ENCODE measurements around the gene PRRT1.
"Not testable (repeated sequence)": the region's sequence is repeated elsewhere in the genome, so short reads cannot be mapped to it uniquely, and the experiment has no call there.

Gene PRRT1

DNA sequence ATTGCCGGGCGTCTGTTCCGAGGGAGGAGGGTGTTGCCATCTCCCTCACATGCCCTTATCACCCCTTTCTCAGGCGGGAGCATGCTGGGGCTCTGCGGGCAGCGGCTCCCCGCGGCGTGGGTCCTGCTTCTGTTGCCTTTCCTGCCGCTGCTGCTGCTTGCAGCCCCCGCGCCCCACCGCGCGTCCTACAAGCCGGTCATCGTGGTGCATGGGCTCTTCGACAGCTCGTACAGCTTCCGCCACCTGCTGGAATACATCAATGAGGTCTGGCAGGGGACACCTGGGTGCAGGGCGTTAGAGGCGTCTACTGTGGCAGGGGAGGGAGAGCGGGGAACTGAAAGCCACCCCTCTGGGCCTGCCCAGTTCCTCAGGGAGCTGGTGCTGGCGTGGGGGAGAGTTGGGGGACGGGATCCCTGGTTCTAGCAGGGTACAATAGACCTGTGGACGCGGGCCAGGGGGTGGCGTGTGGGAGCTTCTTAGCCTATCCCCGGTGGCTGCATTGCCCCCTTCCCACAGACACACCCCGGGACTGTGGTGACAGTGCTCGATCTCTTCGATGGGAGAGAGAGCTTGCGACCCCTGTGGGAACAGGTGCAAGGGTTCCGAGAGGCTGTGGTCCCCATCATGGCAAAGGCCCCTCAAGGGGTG, 2.9 kb upstream of the PRRT1 start:
- DNase-seq = peak in 7 of 10 donors; percentile 40 to 93 (median 65)

DNA sequence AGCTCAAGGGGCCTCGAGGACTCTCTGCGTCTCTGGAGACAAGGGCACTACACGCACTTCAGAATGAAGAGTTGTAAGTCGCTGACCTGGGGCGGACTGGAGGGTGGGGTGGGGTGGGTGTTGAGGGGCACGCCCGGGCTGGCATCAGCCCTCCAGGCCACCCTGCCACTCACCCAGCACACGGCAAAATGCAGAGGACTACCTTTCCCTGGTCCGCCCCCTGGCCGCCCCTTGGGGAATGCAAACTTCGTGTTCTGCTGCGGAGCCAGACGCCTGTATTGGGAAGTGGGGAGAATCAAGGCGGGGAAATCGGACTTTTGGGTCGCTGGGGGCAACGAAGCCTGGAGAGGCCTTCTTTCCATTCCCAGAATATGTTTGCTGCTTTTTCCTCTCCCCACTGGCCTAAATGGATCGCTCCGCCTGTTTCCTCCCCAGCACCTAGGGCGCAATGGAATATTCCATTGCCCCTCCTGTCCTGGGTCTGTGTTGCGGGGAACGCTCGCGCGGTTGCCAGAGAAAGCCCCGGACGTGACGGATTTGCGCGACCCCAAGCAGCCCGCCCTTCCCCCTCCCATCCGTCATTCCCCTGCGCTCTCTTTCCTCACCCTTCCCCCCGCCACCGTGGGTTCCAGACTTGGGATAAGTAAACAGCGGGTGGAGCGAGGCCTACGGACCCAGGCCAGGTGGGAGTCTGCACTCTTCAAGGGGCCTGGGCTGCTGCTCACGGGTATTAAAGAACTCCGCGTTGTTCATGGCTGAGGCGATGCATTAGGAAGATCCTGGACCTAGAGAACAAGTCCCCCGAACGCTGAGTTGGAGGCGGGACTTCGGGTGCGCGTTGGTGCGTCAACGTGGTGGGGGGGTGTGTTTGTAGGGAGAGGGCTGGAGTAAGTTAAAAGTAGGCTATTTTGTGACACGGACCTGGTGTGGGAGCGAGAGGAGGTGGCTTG, 2.1 kb upstream of the PRRT1 start, which contains the start of gene PPT2:
Gene PPT2, plus strand, starts transcription at position 578 of the 950 bp plus-strand sequence. CDS start 454 bp downstream, outside the sequence.
- DNase-seq = peak; percentile 81 to 98 (median 90)
- intact Hi-C loops (cut with DNase I) = loop anchor here (1.0 to 5.0 kb wide), 3 partner anchors 24 to 41 kb away; partner anchors contain the start of gene FKBPL

More for the DNA sequence above, 2.9 kb upstream of the PRRT1 start:
- intact Hi-C loops (cut with DNase I) = loop anchor here (1.0 to 5.0 kb wide), 2 partner anchors 24 to 37 kb away; partner anchors contain the start of gene FKBPL

DNA sequence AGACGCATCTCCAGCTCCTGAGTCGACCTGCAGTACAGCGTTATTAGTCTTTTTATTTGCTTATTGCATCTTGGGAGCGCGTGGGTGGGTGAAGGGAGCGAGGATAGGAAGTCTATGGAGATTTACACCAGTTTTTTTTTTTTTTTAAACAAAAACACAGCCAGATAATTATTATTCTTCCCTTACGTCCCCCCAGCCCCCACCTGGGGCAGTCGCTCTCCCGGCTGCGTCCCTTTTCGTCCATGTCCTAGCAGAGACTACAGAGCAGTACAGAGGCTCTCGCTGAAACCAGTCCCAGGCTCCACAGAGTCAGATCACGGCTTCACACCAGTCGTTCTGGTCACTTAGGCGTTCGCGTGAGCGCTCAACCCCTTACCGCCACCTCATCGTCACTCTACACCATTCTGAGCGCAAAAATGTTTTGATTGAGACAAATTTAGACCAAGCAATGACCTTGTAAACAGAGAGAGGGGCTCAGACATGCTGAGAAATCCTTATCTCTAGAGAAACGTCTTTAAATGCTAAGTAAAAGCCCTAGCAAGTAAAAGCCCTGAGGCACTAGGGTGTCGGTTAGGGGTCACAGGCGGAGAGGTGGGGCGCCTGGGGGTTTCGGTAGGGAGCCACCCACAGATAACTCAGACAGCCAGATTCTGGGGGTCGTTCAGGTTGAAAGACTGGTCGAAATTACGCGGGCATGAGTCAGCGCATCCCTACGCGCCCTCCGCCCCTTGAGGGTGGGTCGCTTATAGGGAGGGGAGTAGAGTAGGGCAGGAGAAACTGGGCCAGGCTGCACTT, 1.2 kb upstream of the PRRT1 start:
- DNase-seq = peak in 3 of 10 donors; percentile 32 to 86 (median 83)
- intact Hi-C loops (cut with DNase I) = loop anchor here (2.0 to 5.0 kb wide), 2 partner anchors 36 to 42 kb away; no protein-coding TSS in a partner anchor

DNA sequence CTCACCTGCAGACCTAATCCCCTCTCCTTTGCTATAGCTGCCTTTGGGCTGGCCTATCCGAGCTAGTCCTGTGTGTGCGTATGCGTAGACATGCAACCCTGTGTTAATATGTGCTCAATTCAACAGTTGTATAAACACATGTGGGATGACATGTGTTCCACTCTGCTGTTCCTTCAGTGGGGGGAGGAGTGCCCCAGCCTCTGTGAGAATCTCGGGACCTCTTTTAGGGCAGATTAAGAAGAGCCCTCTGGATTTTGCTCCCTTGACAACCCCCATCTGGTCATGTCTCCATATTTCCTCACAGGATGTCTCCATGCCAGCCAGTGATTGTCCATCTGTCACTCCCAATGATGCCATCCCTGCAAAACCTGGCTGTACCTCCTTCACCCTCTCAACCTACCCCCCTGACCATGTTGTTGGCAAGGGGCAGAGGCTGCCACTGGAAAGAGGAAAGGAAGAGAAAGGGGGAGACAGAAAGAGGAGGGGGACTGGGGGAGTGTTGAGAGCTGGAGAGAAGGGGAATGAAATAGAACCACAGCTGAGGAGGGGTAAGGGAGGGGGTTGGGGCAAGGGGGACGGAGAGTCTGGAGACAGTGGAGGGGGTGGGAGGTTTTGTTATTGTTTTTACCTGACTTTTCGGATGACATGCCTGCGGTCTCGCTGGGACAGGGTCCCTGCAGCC, 417 bp downstream of the PRRT1 start:
- intact Hi-C loops (cut with DNase I) = loop anchor here (5.0 kb wide), 1 partner anchor 34 kb away; no protein-coding TSS in a partner anchor
- peak in 1 of 10 donors; percentile 49 for DNase-seq

DNA sequence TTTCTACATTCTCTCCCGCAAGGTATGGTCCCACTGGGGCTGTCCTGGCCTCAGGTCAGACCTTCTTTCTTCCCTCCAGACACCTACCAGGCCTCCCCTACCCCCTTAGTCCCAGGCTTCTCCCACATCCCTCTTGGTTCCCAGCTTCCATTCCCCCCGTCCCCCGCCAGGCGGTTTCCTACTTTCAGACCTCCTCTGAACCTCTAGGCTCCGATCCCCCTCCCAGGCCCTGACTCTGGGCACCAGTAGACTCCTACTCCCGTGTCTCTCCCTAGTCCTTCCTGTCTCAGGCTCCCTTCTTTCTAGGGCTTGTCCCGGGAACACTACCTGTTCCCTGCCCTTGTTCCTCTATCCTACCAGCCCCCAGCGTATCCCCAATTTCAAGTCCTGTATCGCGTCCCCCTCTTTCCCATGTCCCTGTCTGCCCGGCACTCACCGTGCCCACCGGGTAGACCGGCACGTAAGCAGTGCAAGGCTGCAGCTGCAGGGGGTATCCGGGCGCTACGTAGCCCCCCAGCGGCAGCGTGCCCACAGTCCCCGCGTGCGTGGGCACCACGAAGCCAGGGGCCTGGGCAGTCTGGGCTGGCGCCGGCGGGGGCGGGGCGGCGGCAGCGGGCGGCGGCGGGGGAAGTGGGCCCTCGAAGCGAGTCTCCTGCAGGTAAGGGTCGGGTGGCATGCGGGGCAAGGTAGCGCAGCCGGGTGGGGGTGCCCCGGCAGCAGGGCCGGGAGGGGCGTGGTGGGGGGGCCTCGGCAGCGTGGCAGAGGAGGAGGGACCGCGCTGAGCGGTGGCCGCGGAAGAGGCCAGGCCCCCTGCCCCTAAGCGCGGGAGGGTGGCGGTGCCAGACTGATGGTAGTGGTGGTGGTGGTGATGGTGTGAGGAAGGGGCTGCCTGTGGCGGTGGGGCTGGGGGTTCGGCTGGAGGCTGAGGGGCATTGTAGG, 1.5 kb downstream of the PRRT1 start:
- DNase-seq = peak in 2 of 10 donors; percentile 59 to 83
- intact Hi-C loops (cut with DNase I) = loop anchor here (5.0 kb wide), 1 partner anchor 33 kb away; no protein-coding TSS in a partner anchor

DNA sequence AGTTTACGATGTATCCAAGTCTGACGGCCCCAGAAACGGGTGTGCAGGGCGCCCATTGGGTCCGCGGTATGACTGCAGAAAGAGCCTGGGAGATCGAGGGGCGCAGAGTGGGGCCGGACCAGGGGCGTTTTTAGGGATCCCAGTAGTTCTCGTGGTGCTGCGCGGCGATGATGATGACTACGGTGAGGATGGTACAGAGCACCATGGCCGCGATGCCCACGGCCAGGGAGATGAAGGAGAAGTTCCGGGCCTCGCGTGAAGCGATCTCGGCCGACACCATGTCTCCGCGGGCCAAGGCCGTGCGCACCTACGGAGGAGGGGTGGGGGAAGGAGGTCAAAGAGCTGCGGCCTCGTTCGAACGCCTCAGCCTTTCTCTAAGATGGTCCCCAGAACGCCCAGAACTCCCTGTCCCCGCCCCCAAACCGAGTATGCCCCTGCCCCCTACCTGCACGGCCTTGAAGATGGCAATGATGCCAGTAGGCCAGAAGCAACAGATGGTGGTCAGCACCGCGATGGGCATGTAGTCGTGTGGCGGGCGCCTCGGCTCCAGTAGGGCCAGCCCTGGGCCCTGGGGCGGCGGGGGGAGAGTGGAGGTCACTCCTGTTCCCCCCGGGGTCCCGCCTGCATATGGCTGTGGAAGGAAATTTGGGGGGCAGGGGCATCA, 2.5 kb downstream of the PRRT1 start:
- intact Hi-C loops (cut with DNase I) = no loop called here
- peak in 1 of 10 donors; percentile 76 for DNase-seq

- intact Hi-C loops (cut with DNase I) = no loop called here
- peak in 4 of 10 donors; percentile 49 to 91 (median 83) for DNase-seq
Measured at GRCh38 chr6:32148289-32149091, 3.2 kb downstream of the PRRT1 start.

GRCh38 chr6:32147401-32148132, 4.2 kb downstream of the PRRT1 start:
- intact Hi-C loops (cut with DNase I) = no loop called here
- DNase-seq = peak in 2 of 10 donors; percentile 31 to 55

- intact Hi-C loops (cut with DNase I) = no loop called here
- no peak for DNase-seq
Measured at GRCh38 chr6:32146687-32147086, 5.1 kb downstream of the PRRT1 start.

DNA sequence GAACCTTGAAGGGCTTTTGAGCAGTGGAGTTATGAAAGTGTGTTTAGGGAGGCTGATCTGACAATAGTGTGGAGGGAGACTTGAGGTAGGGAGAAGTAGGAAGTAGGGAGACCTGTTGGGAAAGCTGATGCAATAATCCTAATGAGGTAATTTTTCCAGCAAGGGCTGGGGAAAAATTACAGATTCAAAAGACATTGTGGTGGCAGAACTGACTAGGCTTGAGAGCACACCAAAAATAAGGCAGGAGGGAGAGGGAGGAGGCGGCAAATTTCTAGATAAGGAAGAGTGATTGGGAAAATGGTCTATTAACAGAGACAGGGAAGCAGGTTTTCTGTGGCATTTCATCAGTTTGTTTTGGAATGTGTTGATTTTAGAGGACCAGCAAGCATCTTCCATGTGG, 5.5 kb downstream of the PRRT1 start:
- intact Hi-C loops (cut with DNase I) = no loop called here
- no peak for DNase-seq

- DNase-seq = peak in 1 of 10 donors; percentile 22
Measured at GRCh38 chr6:32144238-32144637, 7.5 kb downstream of the PRRT1 start.

DNA sequence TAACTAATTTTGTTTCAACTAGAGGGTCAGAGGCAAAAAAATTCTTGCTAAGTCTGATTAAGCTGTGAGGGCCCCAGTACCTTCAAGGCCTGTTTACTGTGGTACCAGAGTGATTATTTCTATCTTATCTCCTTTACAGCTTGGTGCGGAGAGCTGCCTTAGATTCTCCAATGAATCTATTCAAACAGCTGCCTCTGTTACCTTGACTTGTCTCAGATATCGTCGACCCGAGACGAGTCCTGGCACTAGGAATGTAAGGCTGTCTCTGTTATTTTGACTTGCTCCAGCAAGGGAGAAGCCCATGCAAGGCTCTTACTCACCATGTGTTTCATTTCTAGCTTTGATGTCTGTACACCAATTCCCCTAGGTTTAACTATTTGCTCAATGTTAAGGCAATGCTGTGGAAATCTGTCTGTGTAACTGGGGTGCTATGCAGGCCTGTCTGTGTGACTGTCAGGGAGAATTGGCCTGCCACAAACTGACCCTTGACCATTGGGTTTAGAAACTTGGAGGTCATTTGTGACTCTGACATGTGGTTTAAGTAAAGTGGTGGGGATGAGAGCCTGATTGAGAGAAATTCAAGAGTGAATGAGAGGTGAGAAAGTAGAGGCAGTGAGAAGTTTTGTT, 11.2 kb downstream of the PRRT1 start:
- intact Hi-C loops (cut with DNase I) = no loop called here
- peak in 1 of 10 donors; percentile 12 for DNase-seq

More at GRCh38 chr6:32144238-32144637, 7.5 kb downstream of the PRRT1 start:
- intact Hi-C loops (cut with DNase I) = not testable (repeated sequence)

- intact Hi-C loops (cut with DNase I) = no loop called here
- no peak for DNase-seq
Measured at GRCh38 chr6:32139590-32139989, 12.1 kb downstream of the PRRT1 start.

DNA sequence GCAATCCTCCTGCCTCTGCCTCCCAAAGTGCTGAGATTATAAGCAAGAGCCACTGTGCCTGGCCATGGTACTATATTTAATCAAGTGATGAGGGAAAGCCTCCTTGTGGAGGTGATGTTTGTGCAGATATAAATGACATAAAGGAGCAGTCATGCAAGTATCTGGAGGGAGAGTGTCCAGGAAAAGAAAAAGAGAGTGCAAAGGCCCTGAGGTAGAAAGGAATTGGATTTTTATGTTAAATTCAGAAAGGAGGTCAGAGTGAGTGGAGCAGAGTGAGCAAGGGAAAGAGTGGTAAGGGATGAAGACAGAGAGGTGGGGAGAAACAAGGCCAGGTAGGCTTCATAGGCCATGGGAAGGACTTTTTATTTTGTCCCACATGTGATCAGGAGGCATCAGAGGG, 14.3 kb downstream of the PRRT1 start:
- intact Hi-C loops (cut with DNase I) = no loop called here

DNA sequence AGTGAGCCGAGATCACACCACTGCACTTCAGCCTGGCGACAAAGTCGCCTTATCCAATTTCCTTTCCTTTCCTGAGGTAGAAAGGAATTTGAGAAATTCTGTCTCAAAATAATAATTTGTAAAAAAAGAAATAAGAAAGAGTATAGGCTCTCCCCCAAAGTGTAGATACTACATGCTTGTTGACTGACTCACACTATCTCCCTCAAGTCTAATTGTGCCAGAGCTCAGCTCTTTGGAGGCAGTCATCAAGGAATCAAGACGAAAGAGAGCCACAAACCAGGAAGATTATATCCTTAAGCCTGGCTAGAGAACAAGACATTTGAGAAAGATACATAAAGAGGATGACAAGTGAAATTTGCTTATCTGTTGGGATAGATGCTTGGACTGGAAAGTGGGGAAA, 18.0 kb downstream of the PRRT1 start:
- intact Hi-C loops (cut with DNase I) = loop anchor here (5.0 kb wide), 1 partner anchor 44 kb away; the partner anchor contains the start of genes AGPAT1 and RNF5
- DNase-seq = no peak

More for the DNA sequence above, 14.3 kb downstream of the PRRT1 start:
- no peak for DNase-seq

- no peak for DNase-seq
- intact Hi-C loops (cut with DNase I) = loop anchor here (5.0 kb wide), 1 partner anchor 45 kb away; the partner anchor contains the start of genes AGPAT1 and RNF5
Measured at GRCh38 chr6:32132110-32132509, 19.6 kb downstream of the PRRT1 start.

Measured in posterior cingulate gyrus (tissue), 11 donors.